T-helper 2 cell treated with Interferon-gamma antibody and Interleukin-4, amounts not matched to agents 5 μg/mL and 100 μg/mL, for 36 hours (primary cell): ENCODE data around the gene IL36RN.

ENCODE experiments used
- DNase-seq: peaks from one replicate; pipeline ENCODE4 v3.0.0; 2021; ENCODE audit warnings: low spot score
- H3K27ac Mint-ChIP-seq: one replicate; pipeline ENCODE4 v1.8.0; 2021; ENCODE audit warnings: mild to moderate bottlenecking, mixed read lengths
- H3K27me3 Mint-ChIP-seq: one replicate; pipeline ENCODE4 v1.8.0; 2021; ENCODE audit warnings: low read depth, mixed read lengths
- H3K36me3 Mint-ChIP-seq: one replicate; pipeline ENCODE4 v1.8.0; 2021; ENCODE audit warnings: low read depth, mixed read lengths
- H3K4me1 Mint-ChIP-seq: one replicate; pipeline ENCODE4 v1.8.0; 2021; ENCODE audit warnings: low read depth, mixed read lengths
- H3K4me3 Mint-ChIP-seq: one replicate; pipeline ENCODE4 v1.8.0; 2022; ENCODE audit warnings: mild to moderate bottlenecking, moderate library complexity, mixed read lengths
- H3K9me3 Mint-ChIP-seq: one replicate; pipeline ENCODE4 v1.8.0; 2021; ENCODE audit warnings: mixed read lengths

The IL36RN gene

GRCh38 chr2:113111121-113111520, 52.1 kb downstream of the IL36RN start:
- Mint-ChIP-seq H3K4me3 (no peak overlapping the region), H3K4me1 (peaks cover 5% of the 10 kb centered on the region), H3K36me3 (no peaks in the 10 kb centered on the region), H3K27me3 (no peaks in the 10 kb centered on the region), H3K27ac (no peak overlapping the region), H3K9me3 (no peaks in the 10 kb centered on the region)
- no peak for DNase-seq

- Mint-ChIP-seq H3K4me1 (peaks cover 9% of the 10 kb centered on the region), H3K4me3 (no peak overlapping the region), H3K27me3 (no peaks in the 10 kb centered on the region), H3K9me3 (no peaks in the 10 kb centered on the region), H3K36me3 (no peaks in the 10 kb centered on the region), H3K27ac (no peak overlapping the region)
- DNase-seq = no peak
Observed at GRCh38 chr2:113111823-113112287, 52.9 kb downstream of the IL36RN start.

GRCh38 chr2:113112441-113112840, 53.4 kb downstream of the IL36RN start:
- no peaks in the 10 kb centered on the region for H3K9me3 Mint-ChIP-seq
- H3K27ac Mint-ChIP-seq = no peak overlapping the region
- DNase-seq = no peak
- H3K36me3 Mint-ChIP-seq = no peaks in the 10 kb centered on the region
- no peaks in the 10 kb centered on the region for H3K27me3 Mint-ChIP-seq
- no peak overlapping the region for H3K4me3 Mint-ChIP-seq
- peaks cover 15% of the 10 kb centered on the region for H3K4me1 Mint-ChIP-seq

GRCh38 chr2:113112871-113113270, 53.9 kb downstream of the IL36RN start:
- Mint-ChIP-seq H3K27ac (no peak overlapping the region), H3K27me3 (no peaks in the 10 kb centered on the region), H3K4me3 (no peak overlapping the region), H3K4me1 (peaks cover 19% of the 10 kb centered on the region), H3K36me3 (no peaks in the 10 kb centered on the region), H3K9me3 (no peaks in the 10 kb centered on the region)
- DNase-seq = no peak

GRCh38 chr2:113113807-113114206, 54.8 kb downstream of the IL36RN start:
- no peaks in the 10 kb centered on the region for H3K27me3 Mint-ChIP-seq
- no peaks in the 10 kb centered on the region for H3K36me3 Mint-ChIP-seq
- peaks cover 19% of the 10 kb centered on the region for H3K4me1 Mint-ChIP-seq
- H3K4me3 Mint-ChIP-seq = no peak overlapping the region
- no peaks in the 10 kb centered on the region for H3K9me3 Mint-ChIP-seq
- no peak overlapping the region for H3K27ac Mint-ChIP-seq
- DNase-seq = no peak
